Sciatic nerve (tissue), 2 donors: ENCODE data around the gene ZNF3. TPM values are rescaled to one million over a fixed set of nuclear protein-coding genes. Genes with fewer than 3 reads are reported as not detected.
A peak's percentile ranks its signal among the peaks of the same experiment; 100 is the strongest.

Source experiments
- ATAC-seq: fragments of 200-7000 bp; cut with Tn5 transposase; one replicate; pipeline ENCODE4 v1.9.1; 2020; ENCODE audit warnings: mild to moderate bottlenecking, moderate library complexity
- DNase-seq: peaks from one replicate; pipeline ENCODE4 v3.0.0-alpha.2; 2020; ENCODE audit warnings: low spot score
- intact Hi-C: fragments of 100-400 bp; cut with DNase I; formaldehyde crosslinking; loops from one replicate; pipeline ENCODE4 v1.14.2; 2022
- total RNA-seq: library from RNA; stranded (reverse); fragmentation: NEBNext Ultra II Directional; extraction: Animal tissue kit (Norgen Biotek cat#: 25700); gene quantifications from one replicate; pipeline ENCODE4 v1.2.1, GENCODE V29; 2021
- donor health status: DM: no; HTN: no; CAD: no.
- donor health status: DM: no; HTN: no; CAD: no.

Gene ZNF3
- total RNA-seq, 1 donor from 2014 or later: 25.3 TPM

GRCh38 chr7:100065452-100066186 lies 15.9 kb downstream of the ZNF3 start:
- intact Hi-C loops: no loop called here
- ATAC-seq (peak; percentile 97), DNase-seq (no peak)

DNA sequence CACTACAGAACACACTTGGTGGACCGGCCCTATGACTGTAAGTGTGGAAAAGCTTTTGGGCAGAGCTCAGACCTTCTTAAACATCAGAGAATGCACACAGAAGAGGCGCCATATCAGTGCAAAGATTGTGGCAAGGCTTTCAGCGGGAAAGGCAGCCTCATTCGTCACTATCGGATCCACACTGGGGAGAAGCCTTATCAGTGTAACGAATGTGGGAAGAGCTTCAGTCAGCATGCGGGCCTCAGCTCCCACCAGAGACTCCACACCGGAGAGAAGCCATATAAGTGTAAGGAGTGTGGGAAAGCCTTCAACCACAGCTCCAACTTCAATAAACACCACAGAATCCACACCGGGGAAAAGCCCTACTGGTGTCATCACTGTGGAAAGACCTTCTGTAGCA lies 17.4 kb downstream of the ZNF3 start:
- intact Hi-C loops: no loop called here
- DNase-seq (no peak), ATAC-seq (no peak)

GRCh38 chr7:100063376-100063775 lies 18.1 kb downstream of the ZNF3 start:
- ATAC-seq: no peak
- no peak for DNase-seq
- intact Hi-C loops: no loop called here

GRCh38 chr7:100061518-100062193 lies 19.9 kb downstream of the ZNF3 start:
- intact Hi-C loops: no loop called here
- DNase-seq (no peak), ATAC-seq (no peak)

- intact Hi-C loops: no loop called here
- DNase-seq: no peak
- no peak for ATAC-seq
Measured at GRCh38 chr7:100059251-100059739, 22.2 kb downstream of the ZNF3 start.

GRCh38 chr7:100057006-100057405 lies 24.5 kb downstream of the ZNF3 start:
- intact Hi-C loops: no loop called here
- ATAC-seq (no peak), DNase-seq (no peak)

DNA sequence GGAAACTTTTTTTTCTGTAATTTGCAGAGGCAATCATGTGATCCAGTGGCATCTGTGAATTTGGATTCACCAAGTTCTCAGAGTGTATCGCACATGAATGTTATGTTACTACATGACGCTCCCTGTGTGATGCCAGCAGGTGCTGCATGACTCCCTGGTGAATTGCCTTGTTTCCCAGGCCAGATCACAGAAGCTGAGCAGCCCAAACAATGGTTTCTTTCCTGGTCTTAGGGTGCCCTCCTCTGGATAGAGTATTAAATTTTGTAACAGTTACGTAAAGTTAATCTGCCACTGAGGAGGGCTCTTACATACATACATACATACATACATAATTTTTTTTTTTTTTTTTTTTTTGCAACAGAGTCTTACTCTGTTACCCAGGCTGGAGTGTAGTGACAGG lies 28.3 kb downstream of the ZNF3 start:
- intact Hi-C loops: no loop called here
- DNase-seq: no peak
- ATAC-seq: peak; percentile 23

DNA sequence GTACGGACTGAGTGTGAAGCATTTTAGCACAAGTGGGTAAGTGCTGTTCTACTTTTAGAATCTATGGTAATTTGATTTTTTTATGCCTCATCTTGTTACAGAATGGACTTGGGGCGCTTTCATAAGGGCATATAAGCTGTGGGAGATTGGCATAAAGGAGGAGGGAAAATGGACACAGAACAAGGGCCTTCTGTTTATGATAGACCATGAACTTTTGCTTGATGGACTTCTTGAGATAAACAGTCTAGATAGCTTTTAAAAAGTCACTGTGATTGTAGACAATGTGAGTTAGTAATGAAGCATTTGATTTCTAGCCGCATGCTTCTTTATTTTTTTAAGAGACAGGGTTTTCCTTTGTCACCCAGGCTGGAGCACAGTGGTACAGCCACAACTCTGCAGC lies 29.9 kb downstream of the ZNF3 start:
- intact Hi-C loops: no loop called here
- no peak for DNase-seq
- ATAC-seq: no peak

DNA sequence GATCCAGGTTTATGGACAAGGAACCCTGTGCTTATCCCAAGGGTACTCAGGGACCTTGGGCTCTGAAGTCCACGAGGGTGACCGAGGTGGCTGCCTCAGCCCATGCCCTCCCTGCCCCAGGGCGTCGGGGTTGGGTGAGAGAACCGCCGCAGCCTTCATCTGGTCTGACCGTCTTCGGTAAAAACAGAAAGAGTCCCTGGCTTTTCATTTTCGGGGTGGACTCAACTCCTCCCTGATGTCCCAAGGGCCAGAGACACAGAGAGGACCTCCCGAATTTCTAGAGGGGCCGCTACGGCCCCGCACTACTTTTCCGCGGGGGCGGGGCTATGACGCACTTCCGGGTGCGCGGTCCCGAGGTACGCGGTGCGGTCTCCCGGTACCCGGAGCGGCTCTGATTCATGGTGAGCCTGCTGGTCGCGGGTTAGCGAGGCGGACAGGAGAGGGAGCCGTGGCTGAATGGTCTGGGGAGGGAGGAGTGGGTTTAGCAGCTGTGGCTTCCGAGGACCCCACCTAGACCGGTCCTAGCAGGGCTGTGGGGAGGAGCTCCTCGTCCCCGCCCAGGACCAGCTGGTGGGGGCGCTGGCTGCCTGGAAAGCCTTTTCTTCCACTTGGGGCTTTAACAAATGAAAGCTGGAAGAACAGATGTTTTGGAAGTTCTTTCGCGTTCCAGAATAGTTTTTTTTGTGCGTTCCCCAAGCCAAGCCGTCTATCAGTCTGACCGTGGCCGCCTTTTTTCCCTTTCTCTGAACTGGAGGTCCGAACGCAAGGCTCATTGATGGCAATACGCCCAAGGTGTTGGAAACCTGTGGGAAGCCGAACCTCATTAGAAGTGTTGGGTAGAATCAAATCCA lies 31.9 kb downstream of the ZNF3 start, which contains the start of gene ZSCAN21:
ZSCAN21 (plus strand) TSS at position 334 of the 851 bp plus-strand sequence. CDS start 7,233 bp downstream, outside the sequence.
- ATAC-seq (peak; percentile 99), DNase-seq (peak; percentile 94)
- intact Hi-C loops: no loop called here

DNA sequence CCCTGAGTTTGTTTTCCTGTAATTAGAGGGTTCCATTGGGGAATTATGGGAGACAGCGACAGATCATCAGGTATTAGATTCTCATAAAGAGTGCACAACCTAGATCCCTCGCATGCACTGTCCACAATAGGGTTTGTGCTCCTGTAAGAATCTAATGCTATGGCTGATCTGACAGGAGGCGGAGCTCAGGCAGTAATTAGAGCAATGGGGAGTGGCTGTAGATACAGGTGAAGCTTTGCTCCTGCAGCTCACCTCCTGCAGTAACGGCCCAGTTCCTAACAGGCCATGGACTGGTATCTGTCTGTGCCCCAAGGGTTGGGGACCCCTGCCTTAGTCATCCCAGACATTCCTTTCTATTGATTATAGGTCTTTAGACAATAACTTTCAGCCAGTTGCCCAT lies 32.8 kb downstream of the ZNF3 start:
- intact Hi-C loops: no loop called here
- no peak for DNase-seq
- no peak for ATAC-seq

GRCh38 chr7:100044718-100045117 lies 36.8 kb downstream of the ZNF3 start:
- intact Hi-C loops: no loop called here

GRCh38 chr7:100040575-100040974 lies 40.9 kb downstream of the ZNF3 start:
- DNase-seq (no peak), ATAC-seq (no peak)
- intact Hi-C loops: no loop called here

More at GRCh38 chr7:100044718-100045117, 36.8 kb downstream of the ZNF3 start:
- ATAC-seq (no peak), DNase-seq (no peak)

GRCh38 chr7:100038326-100038725 lies 43.2 kb downstream of the ZNF3 start:
- intact Hi-C loops: no loop called here
- ATAC-seq (no peak), DNase-seq (no peak)

- DNase-seq: no peak
- intact Hi-C loops: no loop called here
- ATAC-seq: no peak
Measured at GRCh38 chr7:100035876-100036275, 45.6 kb downstream of the ZNF3 start.

GRCh38 chr7:100034871-100035510 lies 46.5 kb downstream of the ZNF3 start:
- ATAC-seq (no peak), DNase-seq (no peak)
- intact Hi-C loops: no loop called here

- intact Hi-C loops: no loop called here
- no peak for DNase-seq
- ATAC-seq: no peak
Measured at GRCh38 chr7:100033526-100033925, 48.0 kb downstream of the ZNF3 start.

DNA sequence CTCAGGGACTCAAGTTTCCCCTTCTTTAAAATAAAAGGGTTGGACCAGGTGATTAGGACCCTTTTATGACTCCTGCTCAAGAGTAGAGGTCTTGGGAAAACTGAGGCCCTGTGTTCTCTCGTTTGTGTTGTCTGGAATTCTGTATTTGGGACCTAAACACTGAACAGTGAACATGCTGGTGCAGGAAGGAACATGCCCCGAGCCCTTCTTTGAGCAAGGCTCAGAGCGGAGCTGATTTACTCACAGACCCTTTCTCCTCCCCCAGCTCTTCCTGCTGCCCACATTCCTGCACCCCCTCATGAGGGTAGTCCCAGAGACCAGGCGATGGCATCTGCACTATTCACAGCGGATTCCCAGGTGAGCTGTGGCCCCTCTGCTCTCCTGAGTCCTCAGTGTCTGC lies 51.9 kb downstream of the ZNF3 start:
- intact Hi-C loops: no loop called here
- no peak for DNase-seq
- no peak for ATAC-seq

DNA sequence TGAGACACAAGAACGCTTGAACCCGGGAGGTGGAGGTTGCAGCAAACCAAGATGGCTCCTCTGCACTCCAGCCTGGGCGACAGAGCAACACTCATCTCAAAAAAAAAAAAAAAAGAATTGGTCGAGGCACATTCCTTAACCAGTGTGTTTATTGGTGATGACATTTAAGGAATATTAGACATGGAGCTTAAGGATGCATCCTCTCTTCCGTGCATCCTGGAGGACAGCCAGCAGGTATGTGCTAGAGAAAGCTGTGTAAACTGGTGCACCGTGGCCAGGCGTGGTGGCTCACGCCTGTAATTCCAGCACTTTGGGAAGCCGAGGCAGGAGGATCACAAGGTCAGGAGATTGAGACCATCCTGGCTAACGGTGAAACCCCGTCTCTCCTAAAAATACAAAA lies 54.3 kb downstream of the ZNF3 start:
- ATAC-seq (no peak), DNase-seq (no peak)
- intact Hi-C loops: no loop called here

GRCh38 chr7:100024020-100024619 lies 57.4 kb downstream of the ZNF3 start:
- DNase-seq (no peak), ATAC-seq (no peak)
- intact Hi-C loops: no loop called here
